ENCODE data around the gene C17orf113. TPM values are rescaled to one million over a fixed set of nuclear protein-coding genes. Genes with fewer than 3 reads are reported as not detected.

The C17orf113 gene
- total RNA-seq, 1 donor from 2014 or later, result 2.2 TPM

DNA sequence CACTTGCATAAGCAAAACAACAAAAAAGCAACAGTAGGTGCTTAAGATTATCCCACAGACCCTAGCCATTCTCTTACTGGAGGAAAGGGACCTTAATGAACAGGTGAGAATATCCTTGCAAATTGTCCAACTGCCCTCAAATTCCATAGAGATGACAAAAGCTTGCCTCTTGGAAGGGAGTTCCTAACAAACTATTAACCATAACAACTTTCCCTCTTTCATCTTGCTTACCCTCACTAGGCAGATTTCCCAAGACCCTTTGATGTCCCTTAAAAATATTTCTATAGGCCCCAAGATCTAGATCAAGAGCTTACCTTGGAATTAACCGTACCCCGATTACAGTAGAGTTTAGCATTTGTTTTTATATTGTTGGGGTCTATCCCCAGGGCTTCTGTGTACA, 62.0 kb downstream of the C17orf113 start:
- no peak overlapping the region for H3K27ac Mint-ChIP-seq (ENCODE audit: unreplicated experiment)
- TF ChIP-seq, protein P1, sequence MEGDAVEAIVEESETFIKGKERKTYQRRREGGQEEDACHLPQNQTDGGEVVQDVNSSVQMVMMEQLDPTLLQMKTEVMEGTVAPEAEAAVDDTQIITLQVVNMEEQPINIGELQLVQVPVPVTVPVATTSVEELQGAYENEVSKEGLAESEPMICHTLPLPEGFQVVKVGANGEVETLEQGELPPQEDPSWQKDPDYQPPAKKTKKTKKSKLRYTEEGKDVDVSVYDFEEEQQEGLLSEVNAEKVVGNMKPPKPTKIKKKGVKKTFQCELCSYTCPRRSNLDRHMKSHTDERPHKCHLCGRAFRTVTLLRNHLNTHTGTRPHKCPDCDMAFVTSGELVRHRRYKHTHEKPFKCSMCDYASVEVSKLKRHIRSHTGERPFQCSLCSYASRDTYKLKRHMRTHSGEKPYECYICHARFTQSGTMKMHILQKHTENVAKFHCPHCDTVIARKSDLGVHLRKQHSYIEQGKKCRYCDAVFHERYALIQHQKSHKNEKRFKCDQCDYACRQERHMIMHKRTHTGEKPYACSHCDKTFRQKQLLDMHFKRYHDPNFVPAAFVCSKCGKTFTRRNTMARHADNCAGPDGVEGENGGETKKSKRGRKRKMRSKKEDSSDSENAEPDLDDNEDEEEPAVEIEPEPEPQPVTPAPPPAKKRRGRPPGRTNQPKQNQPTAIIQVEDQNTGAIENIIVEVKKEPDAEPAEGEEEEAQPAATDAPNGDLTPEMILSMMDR (conservative IDR thresholded peaks at IDR 0.05), result no peak
- peaks cover 12% of the 10 kb centered on the region for H3K36me3 Mint-ChIP-seq (ENCODE audit: low read depth)

More for the DNA sequence above, 62.0 kb downstream of the C17orf113 start:
- no peaks in the 10 kb centered on the region for H3K27me3 Mint-ChIP-seq (ENCODE audit: low read depth)
- no peak overlapping the region for H3K4me3 Mint-ChIP-seq
- no peaks in the 10 kb centered on the region for H3K9me3 Mint-ChIP-seq
- no peak for DNase-seq (ENCODE audit: low read depth, low spot score)
- H3K4me1 Mint-ChIP-seq, result peaks cover 7% of the 10 kb centered on the region

Other genes with a start within 250 kb of the C17orf113 start
- gene P3H4, start 238.7 kb downstream of the C17orf113 start, total RNA-seq, result 40.3 and 42.3 TPM in 2 replicates
- 259 and 262 TPM in 2 replicates for gene FKBP10, start 237.6 kb downstream of the C17orf113 start, total RNA-seq
- gene NT5C3B, start 214.4 kb downstream of the C17orf113 start, total RNA-seq, result 120 and 123 TPM in 2 replicates
- not detected in 2 replicates for gene KLHL10, start 212.8 kb downstream of the C17orf113 start, total RNA-seq
- gene KLHL11, start 185.2 kb downstream of the C17orf113 start, total RNA-seq, result 20.4 and 20.6 TPM in 2 replicates
- gene ACLY, start 131.7 kb downstream of the C17orf113 start, total RNA-seq, result 421 and 422 TPM in 2 replicates
- 4.2 and 4.8 TPM in 2 replicates for gene ODAD4, start 120.0 kb downstream of the C17orf113 start, total RNA-seq
- gene CNP, start 83.8 kb downstream of the C17orf113 start, total RNA-seq, result 213 and 230 TPM in 2 replicates
- 126 and 138 TPM in 2 replicates for gene DNAJC7, start 33.2 kb downstream of the C17orf113 start, total RNA-seq
- 59.2 and 60.2 TPM in 2 replicates for gene NKIRAS2, start 30.5 kb downstream of the C17orf113 start, total RNA-seq
- 1.3 and 1.7 TPM in 2 replicates for gene ZNF385C, start 47.9 kb upstream of the C17orf113 start, total RNA-seq
- gene DHX58, start 62.1 kb upstream of the C17orf113 start, total RNA-seq, result 0.50 TPM in 1 of 2 replicates, not detected in the other
- gene KAT2A, start 70.8 kb upstream of the C17orf113 start, total RNA-seq, result 41.9 and 43.6 TPM in 2 replicates
- 0.16 and 0.40 TPM in 2 replicates for gene HSPB9, start 72.2 kb upstream of the C17orf113 start, total RNA-seq
- gene RAB5C, start 104.4 kb upstream of the C17orf113 start, total RNA-seq, result 97.6 and 99.0 TPM in 2 replicates
- gene KCNH4, start 130.5 kb upstream of the C17orf113 start, total RNA-seq, result 0.05 and 0.14 TPM in 2 replicates
- 0.47 TPM in 1 of 2 replicates, not detected in the other for gene HCRT, start 134.9 kb upstream of the C17orf113 start, total RNA-seq
- 8.4 and 8.8 TPM in 2 replicates for gene GHDC, start 143.9 kb upstream of the C17orf113 start, total RNA-seq
- 48.3 and 49.2 TPM in 2 replicates for gene STAT5B, start 225.8 kb upstream of the C17orf113 start, total RNA-seq
- gene STAT5A, start 237.9 kb upstream of the C17orf113 start, total RNA-seq, result 2.6 and 2.9 TPM in 2 replicates